Astrocyte (in vitro differentiated cells and primary cell): ENCODE measurements around the gene XYLT1.

Experiments used
- EZH2 ChIP-seq: IDR thresholded peaks from 2 replicates; pipeline ENCODE4 v1.6.1; 2012; ENCODE audit warnings: mild to moderate bottlenecking, low read length, inconsistent platforms; ENCODE audit not compliant: insufficient read depth
- TF ChIP-seq, protein P1 (sequence below): IDR thresholded peaks from 2 replicates; pipeline ENCODE4 v1.5.1; 2011; ENCODE audit warnings: low read depth, mild to moderate bottlenecking, inconsistent platforms, low read length, moderate library complexity; ENCODE audit not compliant: insufficient read depth

DNA sequence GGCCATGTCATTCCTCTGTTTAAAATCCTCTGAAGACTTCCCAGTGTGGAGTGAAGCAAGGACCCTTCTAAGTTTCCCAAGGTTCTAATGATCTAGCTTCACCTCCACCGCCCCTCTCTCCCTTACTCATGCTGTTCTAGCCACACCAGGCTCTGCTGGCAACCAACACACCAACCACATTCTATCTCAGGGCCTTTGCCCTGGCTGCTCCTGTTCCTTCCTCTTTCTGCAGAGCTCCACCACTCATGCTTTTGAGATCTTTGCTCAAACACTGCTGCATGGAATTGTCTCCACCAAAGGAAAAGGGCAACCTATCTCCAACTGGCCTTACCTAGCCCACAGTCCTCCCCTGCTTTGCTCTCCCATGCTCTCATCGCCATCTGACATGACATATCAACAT, 128.7 kb downstream of the XYLT1 start:
- TF ChIP-seq, protein P1, sequence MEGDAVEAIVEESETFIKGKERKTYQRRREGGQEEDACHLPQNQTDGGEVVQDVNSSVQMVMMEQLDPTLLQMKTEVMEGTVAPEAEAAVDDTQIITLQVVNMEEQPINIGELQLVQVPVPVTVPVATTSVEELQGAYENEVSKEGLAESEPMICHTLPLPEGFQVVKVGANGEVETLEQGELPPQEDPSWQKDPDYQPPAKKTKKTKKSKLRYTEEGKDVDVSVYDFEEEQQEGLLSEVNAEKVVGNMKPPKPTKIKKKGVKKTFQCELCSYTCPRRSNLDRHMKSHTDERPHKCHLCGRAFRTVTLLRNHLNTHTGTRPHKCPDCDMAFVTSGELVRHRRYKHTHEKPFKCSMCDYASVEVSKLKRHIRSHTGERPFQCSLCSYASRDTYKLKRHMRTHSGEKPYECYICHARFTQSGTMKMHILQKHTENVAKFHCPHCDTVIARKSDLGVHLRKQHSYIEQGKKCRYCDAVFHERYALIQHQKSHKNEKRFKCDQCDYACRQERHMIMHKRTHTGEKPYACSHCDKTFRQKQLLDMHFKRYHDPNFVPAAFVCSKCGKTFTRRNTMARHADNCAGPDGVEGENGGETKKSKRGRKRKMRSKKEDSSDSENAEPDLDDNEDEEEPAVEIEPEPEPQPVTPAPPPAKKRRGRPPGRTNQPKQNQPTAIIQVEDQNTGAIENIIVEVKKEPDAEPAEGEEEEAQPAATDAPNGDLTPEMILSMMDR, result no peak
- no peak for TF ChIP-seq EZH2
